ENCODE results near the gene LIPA. TPM values are rescaled to one million over a fixed set of nuclear protein-coding genes. Genes with fewer than 3 reads are reported as not detected.

Gene LIPA
- total RNA-seq, 2 donors from 2014 or later, result 25.6 to 37.2 TPM

- Histone ChIP-seq H3K4me1 (replicated peaks) (peaks cover 7% of the 10 kb centered on the region), H3K27ac (peak overlapping the region; percentile 49 to 59), H3K36me3 (no peaks in the 10 kb centered on the region), H3K4me3 (no peak overlapping the region), H3K9me3 (no peaks in the 10 kb centered on the region), H3K27me3 (replicated peaks; ENCODE audit: insufficient read depth) (no peaks in the 10 kb centered on the region)
- TF ChIP-seq CTCF (IDR thresholded peaks at IDR 0.05) (peak in 1 of 4 experiments; percentile 9), POLR2A (IDR thresholded peaks at IDR 0.05) (no peak)
- DNase-seq (ENCODE audit: low spot score), result no peak
- WGBS, result 17% methylated on average over 6 of the region's 6 CpGs
- intact Hi-C loops (cut with DNase I), result no loop called here
Observed at GRCh38 chr10:89283025-89283935, 31.7 kb upstream of the LIPA start.

- Histone ChIP-seq H3K27ac (no peak overlapping the region), H3K36me3 (no peaks in the 10 kb centered on the region), H3K9me3 (no peaks in the 10 kb centered on the region), H3K4me3 (no peak overlapping the region), H3K4me1 (replicated peaks) (peaks cover 7% of the 10 kb centered on the region), H3K27me3 (replicated peaks; ENCODE audit: insufficient read depth) (no peaks in the 10 kb centered on the region)
- intact Hi-C loops (cut with DNase I), result no loop called here
- 81% methylated on average over 4 of the region's 4 CpGs for WGBS
- no peak for TF ChIP-seq POLR2AphosphoS5 (IDR thresholded peaks at IDR 0.05)
- no peak for TF ChIP-seq CTCF (IDR thresholded peaks at IDR 0.05)
- no peak for TF ChIP-seq POLR2A (IDR thresholded peaks at IDR 0.05)
- DNase-seq (ENCODE audit: low spot score), result no peak
Observed at GRCh38 chr10:89281606-89282395, 30.2 kb upstream of the LIPA start.

GRCh38 chr10:89280508-89280907 lies 28.9 kb upstream of the LIPA start:
- TF ChIP-seq POLR2A (IDR thresholded peaks at IDR 0.05) (no peak), POLR2AphosphoS5 (IDR thresholded peaks at IDR 0.05) (no peak), CTCF (IDR thresholded peaks at IDR 0.05) (no peak)
- H3K4me3 ChIP-seq, result no peak overlapping the region
- H3K27ac ChIP-seq, result no peak overlapping the region
- H3K36me3 ChIP-seq, result no peaks in the 10 kb centered on the region
- no peaks in the 10 kb centered on the region for H3K27me3 ChIP-seq (replicated peaks; ENCODE audit: insufficient read depth)
- DNase-seq (ENCODE audit: low spot score), result no peak
- 92% methylated on average over 3 of the region's 3 CpGs for whole genome bisulfite sequencing
- intact Hi-C loops (cut with DNase I), result no loop called here
- H3K4me1 ChIP-seq (replicated peaks), result peaks cover 7% of the 10 kb centered on the region
- no peaks in the 10 kb centered on the region for H3K9me3 ChIP-seq

GRCh38 chr10:89279421-89279869 lies 27.9 kb upstream of the LIPA start:
- no peak for DNase-seq (ENCODE audit: low spot score)
- H3K36me3 ChIP-seq, result no peaks in the 10 kb centered on the region
- H3K27me3 ChIP-seq (replicated peaks; ENCODE audit: insufficient read depth), result no peaks in the 10 kb centered on the region
- intact Hi-C loops (cut with DNase I), result no loop called here
- H3K4me1 ChIP-seq (replicated peaks), result peaks cover 7% of the 10 kb centered on the region
- no peak for TF ChIP-seq POLR2AphosphoS5 (IDR thresholded peaks at IDR 0.05)
- no peak for TF ChIP-seq CTCF (IDR thresholded peaks at IDR 0.05)
- TF ChIP-seq POLR2A (IDR thresholded peaks at IDR 0.05), result no peak
- no peaks in the 10 kb centered on the region for H3K9me3 ChIP-seq
- H3K27ac ChIP-seq, result no peak overlapping the region
- 48% methylated on average over 1 of the region's 1 CpG for WGBS
- no peak overlapping the region for H3K4me3 ChIP-seq
